GM18861 (cell line): ENCODE measurements around the gene ITGB3.

Experiments used
- ATAC-seq: cut with Tn5 transposase; IDR thresholded peaks from one replicate; pipeline ENCODE4 v1.9.1; 2021; ENCODE audit not compliant: unreplicated experiment

ITGB3 gene

GRCh38 chr17:47274319-47275069, 20.9 kb downstream of the ITGB3 start:
- ATAC-seq, result no peak

GRCh38 chr17:47275245-47275984, 21.8 kb downstream of the ITGB3 start:
- no peak for ATAC-seq

- no peak for ATAC-seq
These were observed 22.8 kb downstream of the ITGB3 start for GRCh38 chr17:47276444-47276843.

- ATAC-seq, result no peak
These were observed 23.2 kb downstream of the ITGB3 start for GRCh38 chr17:47276868-47277267.

GRCh38 chr17:47277921-47278320, 24.3 kb downstream of the ITGB3 start:
- no peak for ATAC-seq

- no peak for ATAC-seq
These were observed 24.9 kb downstream of the ITGB3 start for GRCh38 chr17:47278561-47278960.

GRCh38 chr17:47279062-47279801, 25.6 kb downstream of the ITGB3 start:
- no peak for ATAC-seq

GRCh38 chr17:47280072-47280811, 26.6 kb downstream of the ITGB3 start:
- no peak for ATAC-seq

GRCh38 chr17:47281216-47281615, 27.6 kb downstream of the ITGB3 start:
- no peak for ATAC-seq

GRCh38 chr17:47285003-47285402, 31.4 kb downstream of the ITGB3 start:
- ATAC-seq, result no peak

GRCh38 chr17:47286198-47286914, 32.7 kb downstream of the ITGB3 start:
- peak; percentile 69 for ATAC-seq

GRCh38 chr17:47287068-47287467, 33.4 kb downstream of the ITGB3 start:
- no peak for ATAC-seq

GRCh38 chr17:47287639-47288038, 34.0 kb downstream of the ITGB3 start:
- ATAC-seq, result no peak

GRCh38 chr17:47288531-47289116, 35.0 kb downstream of the ITGB3 start:
- ATAC-seq, result no peak

GRCh38 chr17:47289302-47289701, 35.7 kb downstream of the ITGB3 start:
- no peak for ATAC-seq

- ATAC-seq, result no peak
These were observed 37.2 kb downstream of the ITGB3 start for GRCh38 chr17:47290870-47291241.

GRCh38 chr17:47291242-47291873, 37.7 kb downstream of the ITGB3 start:
- no peak for ATAC-seq

GRCh38 chr17:47292206-47292605, 38.6 kb downstream of the ITGB3 start:
- ATAC-seq, result no peak

- ATAC-seq, result no peak
These were observed 41.6 kb downstream of the ITGB3 start for GRCh38 chr17:47295037-47295873.
